Measurements from ENCODE around the gene CCDC169. TPM values are rescaled to one million over a fixed set of nuclear protein-coding genes. Genes with fewer than 3 reads are reported as not detected.

CCDC169 gene
- polyA plus RNA-seq, 1 donor from 2014 or later, result 6.9 TPM

GRCh38 chr13:36275190-36276002, 22.2 kb downstream of the CCDC169 start:
- H3K79me2 ChIP-seq (replicated peaks; ENCODE audit: insufficient read depth, low read length), result no peaks in the 10 kb centered on the region
- TF ChIP-seq, protein P1, sequence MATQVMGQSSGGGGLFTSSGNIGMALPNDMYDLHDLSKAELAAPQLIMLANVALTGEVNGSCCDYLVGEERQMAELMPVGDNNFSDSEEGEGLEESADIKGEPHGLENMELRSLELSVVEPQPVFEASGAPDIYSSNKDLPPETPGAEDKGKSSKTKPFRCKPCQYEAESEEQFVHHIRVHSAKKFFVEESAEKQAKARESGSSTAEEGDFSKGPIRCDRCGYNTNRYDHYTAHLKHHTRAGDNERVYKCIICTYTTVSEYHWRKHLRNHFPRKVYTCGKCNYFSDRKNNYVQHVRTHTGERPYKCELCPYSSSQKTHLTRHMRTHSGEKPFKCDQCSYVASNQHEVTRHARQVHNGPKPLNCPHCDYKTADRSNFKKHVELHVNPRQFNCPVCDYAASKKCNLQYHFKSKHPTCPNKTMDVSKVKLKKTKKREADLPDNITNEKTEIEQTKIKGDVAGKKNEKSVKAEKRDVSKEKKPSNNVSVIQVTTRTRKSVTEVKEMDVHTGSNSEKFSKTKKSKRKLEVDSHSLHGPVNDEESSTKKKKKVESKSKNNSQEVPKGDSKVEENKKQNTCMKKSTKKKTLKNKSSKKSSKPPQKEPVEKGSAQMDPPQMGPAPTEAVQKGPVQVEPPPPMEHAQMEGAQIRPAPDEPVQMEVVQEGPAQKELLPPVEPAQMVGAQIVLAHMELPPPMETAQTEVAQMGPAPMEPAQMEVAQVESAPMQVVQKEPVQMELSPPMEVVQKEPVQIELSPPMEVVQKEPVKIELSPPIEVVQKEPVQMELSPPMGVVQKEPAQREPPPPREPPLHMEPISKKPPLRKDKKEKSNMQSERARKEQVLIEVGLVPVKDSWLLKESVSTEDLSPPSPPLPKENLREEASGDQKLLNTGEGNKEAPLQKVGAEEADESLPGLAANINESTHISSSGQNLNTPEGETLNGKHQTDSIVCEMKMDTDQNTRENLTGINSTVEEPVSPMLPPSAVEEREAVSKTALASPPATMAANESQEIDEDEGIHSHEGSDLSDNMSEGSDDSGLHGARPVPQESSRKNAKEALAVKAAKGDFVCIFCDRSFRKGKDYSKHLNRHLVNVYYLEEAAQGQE (IDR thresholded peaks at IDR 0.05; ENCODE audit: borderline replicate concordance), result no peak
- no peak for TF ChIP-seq POLR2AphosphoS5 (IDR thresholded peaks at IDR 0.05)
- TF ChIP-seq, protein P2, sequence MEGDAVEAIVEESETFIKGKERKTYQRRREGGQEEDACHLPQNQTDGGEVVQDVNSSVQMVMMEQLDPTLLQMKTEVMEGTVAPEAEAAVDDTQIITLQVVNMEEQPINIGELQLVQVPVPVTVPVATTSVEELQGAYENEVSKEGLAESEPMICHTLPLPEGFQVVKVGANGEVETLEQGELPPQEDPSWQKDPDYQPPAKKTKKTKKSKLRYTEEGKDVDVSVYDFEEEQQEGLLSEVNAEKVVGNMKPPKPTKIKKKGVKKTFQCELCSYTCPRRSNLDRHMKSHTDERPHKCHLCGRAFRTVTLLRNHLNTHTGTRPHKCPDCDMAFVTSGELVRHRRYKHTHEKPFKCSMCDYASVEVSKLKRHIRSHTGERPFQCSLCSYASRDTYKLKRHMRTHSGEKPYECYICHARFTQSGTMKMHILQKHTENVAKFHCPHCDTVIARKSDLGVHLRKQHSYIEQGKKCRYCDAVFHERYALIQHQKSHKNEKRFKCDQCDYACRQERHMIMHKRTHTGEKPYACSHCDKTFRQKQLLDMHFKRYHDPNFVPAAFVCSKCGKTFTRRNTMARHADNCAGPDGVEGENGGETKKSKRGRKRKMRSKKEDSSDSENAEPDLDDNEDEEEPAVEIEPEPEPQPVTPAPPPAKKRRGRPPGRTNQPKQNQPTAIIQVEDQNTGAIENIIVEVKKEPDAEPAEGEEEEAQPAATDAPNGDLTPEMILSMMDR (IDR thresholded peaks at IDR 0.05; ENCODE audit: poor library complexity, severe bottlenecking), result peak; percentile 81
- TF ChIP-seq RAD21 (conservative IDR thresholded peaks at IDR 0.05), result peak; percentile 85
- peak; percentile 94 for TF ChIP-seq SMC3 (conservative IDR thresholded peaks at IDR 0.05; ENCODE audit: poor library complexity)
- no peaks in the 10 kb centered on the region for H3K9me3 ChIP-seq (ENCODE audit: low read length)
- no peak overlapping the region for H3K9ac ChIP-seq (ENCODE audit: low read length)
- no peak overlapping the region for H3K27ac ChIP-seq (ENCODE audit: low read length)
- H3K4me2 ChIP-seq (ENCODE audit: low read length), result no peak overlapping the region
- no peaks in the 10 kb centered on the region for H3K9me2 ChIP-seq (ENCODE audit: insufficient read depth, low read length)
- no peaks in the 10 kb centered on the region for H3F3A ChIP-seq (ENCODE audit: insufficient read depth, low read length, poor library complexity, severe bottlenecking)
- no peaks in the 10 kb centered on the region for H3K27me3 ChIP-seq (ENCODE audit: insufficient read depth, low read depth, low read length)
- H3K4me3 ChIP-seq (ENCODE audit: low read length), result no peak overlapping the region
- no peak overlapping the region for H2AFZ ChIP-seq (ENCODE audit: low read depth, low read length)
- no peaks in the 10 kb centered on the region for H4K20me1 ChIP-seq (ENCODE audit: insufficient read depth)
- no peaks in the 10 kb centered on the region for H3K36me3 ChIP-seq (ENCODE audit: insufficient read depth, low read length)

DNA sequence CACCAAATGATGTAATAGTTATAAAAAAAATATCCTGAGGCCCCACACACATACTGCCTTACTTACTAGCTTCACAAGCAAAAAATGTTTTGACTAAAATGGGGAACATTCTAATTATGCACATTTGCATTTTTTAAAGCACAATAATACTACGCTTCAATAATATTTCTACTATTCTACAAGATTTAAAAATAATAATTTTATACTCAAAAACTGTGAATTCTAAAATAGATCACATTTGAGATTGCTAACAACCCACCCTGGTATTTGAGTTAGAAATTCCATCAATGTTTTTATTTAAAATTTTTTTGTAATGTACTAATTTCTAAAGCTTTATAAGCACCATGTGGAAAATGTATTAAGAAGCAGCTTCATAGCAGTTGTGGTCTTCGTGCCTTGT, 24.2 kb downstream of the CCDC169 start:
- no peaks in the 10 kb centered on the region for H3K36me3 ChIP-seq (ENCODE audit: insufficient read depth, low read length)
- H3K9ac ChIP-seq (ENCODE audit: low read length), result no peak overlapping the region
- H3K4me3 ChIP-seq (ENCODE audit: low read length), result no peak overlapping the region

More for the DNA sequence above, 24.2 kb downstream of the CCDC169 start:
- TF ChIP-seq TAF1 (IDR thresholded peaks at IDR 0.05; ENCODE audit: low read depth) (no peak), EP300 (conservative IDR thresholded peaks at IDR 0.05; ENCODE audit: poor library complexity, severe bottlenecking) (no peak), MXI1 (conservative IDR thresholded peaks at IDR 0.05; ENCODE audit: poor library complexity, severe bottlenecking) (no peak), EZH2 (IDR thresholded peaks at IDR 0.05; ENCODE audit: borderline replicate concordance, insufficient read depth, low read length, poor library complexity, severe bottlenecking) (no peak), RAD21 (conservative IDR thresholded peaks at IDR 0.05) (no peak), POLR2AphosphoS5 (IDR thresholded peaks at IDR 0.05) (no peak), SMC3 (conservative IDR thresholded peaks at IDR 0.05; ENCODE audit: poor library complexity) (no peak)
- TF ChIP-seq, protein P2 (IDR thresholded peaks at IDR 0.05; ENCODE audit: poor library complexity, severe bottlenecking), result no peak
- TF ChIP-seq, protein P1 (IDR thresholded peaks at IDR 0.05; ENCODE audit: borderline replicate concordance), result no peak
- no peaks in the 10 kb centered on the region for H4K20me1 ChIP-seq (ENCODE audit: insufficient read depth)
- no peak overlapping the region for H2AFZ ChIP-seq (ENCODE audit: low read depth, low read length)
- no peak overlapping the region for H3K27ac ChIP-seq (ENCODE audit: low read length)
- no peaks in the 10 kb centered on the region for H3F3A ChIP-seq (ENCODE audit: insufficient read depth, low read length, poor library complexity, severe bottlenecking)
- H3K4me2 ChIP-seq (ENCODE audit: low read length), result no peak overlapping the region
- H3K79me2 ChIP-seq (replicated peaks; ENCODE audit: insufficient read depth, low read length), result no peaks in the 10 kb centered on the region
- H3K27me3 ChIP-seq (ENCODE audit: insufficient read depth, low read depth, low read length), result no peaks in the 10 kb centered on the region
- no peaks in the 10 kb centered on the region for H3K9me3 ChIP-seq (ENCODE audit: low read length)
- H3K9me2 ChIP-seq (ENCODE audit: insufficient read depth, low read length), result no peaks in the 10 kb centered on the region

Data from neural cell (in vitro differentiated cells).